RPMI8226 (cell line): Measurements from ENCODE around the gene ATP6V1A.

ENCODE experiments used
- DNase-seq: peaks from one replicate; pipeline ENCODE4 v3.0.0-alpha.2; 2015

Gene ATP6V1A

DNA sequence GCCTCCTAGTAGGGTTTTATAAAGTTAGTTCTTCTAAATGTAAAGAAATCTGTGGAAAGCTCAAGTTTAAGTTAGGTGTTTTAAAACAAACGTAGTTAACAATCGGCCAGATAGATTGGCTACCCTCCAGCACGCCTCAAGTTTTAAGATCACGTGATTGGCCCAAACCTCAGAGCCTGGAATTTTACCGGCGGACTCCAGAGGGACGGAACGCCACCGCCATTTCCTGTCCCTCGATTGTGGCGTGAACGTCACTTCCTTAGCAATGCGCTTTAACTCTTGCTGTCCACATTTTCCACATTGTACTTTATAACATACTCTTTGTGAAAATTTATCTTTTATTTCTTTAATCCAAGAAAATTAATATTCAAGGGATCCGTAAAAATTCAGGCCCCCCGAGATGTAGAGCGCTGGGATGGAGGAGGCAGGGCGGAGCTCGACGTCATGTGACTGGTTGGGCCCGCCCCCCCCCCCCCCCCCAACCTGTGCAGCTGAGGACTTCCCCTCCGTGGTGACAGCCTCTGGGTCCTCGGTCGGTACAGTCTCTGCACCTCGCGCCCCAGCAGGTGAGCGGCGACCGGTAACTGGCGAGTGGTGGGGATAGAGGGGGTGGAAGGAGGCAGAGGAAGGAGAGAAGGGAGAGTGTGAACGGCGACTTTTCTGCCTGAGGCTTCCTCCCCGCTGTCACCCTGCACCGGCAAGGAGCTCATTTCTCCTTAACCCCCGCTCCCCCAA, at the start of gene ATP6V1A:
ATP6V1A (plus strand) TSS at position 488 of the 735 bp plus-strand sequence. CDS start 31,719 bp downstream, outside the sequence.
- peak; percentile 96 for DNase-seq

DNA sequence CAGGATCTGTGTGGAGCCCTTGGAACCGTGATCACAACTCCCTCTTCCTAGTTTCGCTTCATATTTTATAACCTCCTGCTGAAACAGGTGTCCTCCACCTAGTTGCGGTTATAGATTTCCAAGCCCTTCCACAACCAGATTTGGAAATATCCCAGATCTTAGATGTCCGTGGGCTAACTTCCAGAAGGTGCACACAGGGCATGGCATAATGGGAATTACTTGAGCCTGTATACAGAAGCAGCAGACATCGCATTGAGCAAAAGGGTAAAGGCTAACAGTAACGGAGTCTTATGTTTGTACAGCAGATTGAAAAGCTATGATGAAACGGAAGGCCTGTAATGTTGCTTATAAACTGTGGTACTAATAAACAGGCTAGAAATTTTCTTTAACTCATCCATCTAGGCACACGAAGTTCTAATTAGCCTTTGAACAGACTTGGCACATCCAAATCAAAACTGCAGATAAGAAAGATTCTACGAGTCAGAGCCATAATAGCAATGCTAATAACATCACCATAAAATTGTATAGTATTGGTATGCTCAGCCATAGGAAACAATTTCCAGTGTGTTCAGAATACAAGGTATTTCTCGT, 49.2 kb upstream of the ATP6V1A start:
- DNase-seq, result peak; percentile 20

- DNase-seq, result no peak
Observed at GRCh38 chr3:113698213-113698742, 48.6 kb upstream of the ATP6V1A start.

DNA sequence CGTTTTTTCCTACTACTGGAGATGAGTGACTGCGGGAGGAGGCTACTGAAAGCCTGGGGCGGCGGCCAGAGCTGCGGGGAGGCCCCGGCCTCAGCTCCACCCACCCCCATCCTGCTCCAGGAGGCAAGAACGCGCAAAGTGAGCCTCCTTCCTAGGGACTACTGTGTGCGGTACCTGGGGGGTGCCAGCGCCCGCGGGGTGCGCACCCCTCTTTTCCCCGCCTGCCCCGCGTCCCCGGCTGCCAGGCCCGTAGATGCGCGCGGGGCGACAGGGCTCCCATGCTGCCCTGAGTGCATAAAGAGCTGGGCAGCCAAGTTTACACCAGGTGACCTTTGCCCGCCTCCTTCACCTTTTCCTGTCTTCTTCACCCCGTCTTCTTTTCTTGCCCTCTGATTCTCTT, 47.9 kb upstream of the ATP6V1A start:
- peak; percentile 29 for DNase-seq

GRCh38 chr3:113707835-113708234, 39.0 kb upstream of the ATP6V1A start:
- no peak for DNase-seq

DNA sequence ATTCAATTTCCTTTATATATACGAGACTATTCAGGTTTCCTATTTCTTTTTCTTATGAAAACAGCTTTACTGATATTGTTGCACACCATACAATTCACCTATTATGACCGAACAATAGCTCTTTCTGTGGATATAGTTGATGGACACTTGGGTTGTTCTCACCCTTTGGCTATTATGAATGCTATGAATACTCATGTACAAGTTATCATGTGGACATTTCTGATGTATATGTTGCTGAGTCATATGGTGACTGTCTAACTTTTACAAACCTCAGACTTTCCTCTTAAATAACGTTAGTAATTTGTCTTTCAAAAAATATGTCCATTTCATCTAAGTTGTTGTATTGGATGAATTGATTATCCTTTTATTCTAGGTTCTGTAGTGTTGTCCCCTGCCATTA, 34.7 kb upstream of the ATP6V1A start:
- DNase-seq, result no peak

GRCh38 chr3:113714702-113715101, 32.1 kb upstream of the ATP6V1A start:
- no peak for DNase-seq

- no peak for DNase-seq
Observed at GRCh38 chr3:113717308-113717707, 29.5 kb upstream of the ATP6V1A start.

GRCh38 chr3:113717818-113718217, 29.0 kb upstream of the ATP6V1A start:
- no peak for DNase-seq

- DNase-seq, result no peak
Observed at GRCh38 chr3:113719294-113719693, 27.5 kb upstream of the ATP6V1A start.

DNA sequence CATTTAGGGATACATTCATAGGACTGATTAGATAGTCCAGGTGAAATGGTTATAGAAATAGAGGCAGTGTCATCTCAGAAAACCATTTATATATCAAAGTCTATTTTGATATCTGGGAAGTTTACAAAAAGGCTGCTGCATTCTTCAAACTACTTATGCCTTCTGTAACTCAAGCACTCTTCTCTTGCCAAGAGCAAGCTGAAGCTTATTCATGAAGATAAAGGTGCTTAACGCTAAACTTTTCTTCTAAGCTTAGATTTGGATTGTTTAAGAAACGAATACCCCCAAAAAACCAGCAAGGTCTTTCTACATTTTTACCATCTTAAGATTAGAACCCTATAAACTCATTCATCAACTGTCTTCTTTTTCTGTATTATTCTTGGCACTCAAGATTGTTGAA, 27.1 kb upstream of the ATP6V1A start:
- no peak for DNase-seq

DNA sequence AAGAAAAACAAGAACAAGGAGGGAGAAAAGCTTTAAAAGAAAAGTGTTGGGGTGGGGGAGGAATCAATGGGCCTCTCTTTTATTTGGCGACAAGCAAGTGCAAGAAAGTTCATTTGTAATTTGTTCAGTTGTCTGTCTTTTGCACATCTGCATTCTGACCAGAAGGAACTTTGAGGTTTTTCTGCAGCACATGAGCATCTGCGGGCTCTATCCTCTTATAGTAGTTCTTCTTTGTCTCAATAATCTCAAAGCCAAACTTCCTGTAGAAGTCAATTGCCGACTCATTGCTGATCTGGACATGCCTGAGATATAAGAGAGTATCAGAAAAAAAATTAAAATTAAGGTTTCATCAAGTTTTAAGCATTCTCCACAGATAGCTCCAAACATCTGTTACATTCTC, 25.2 kb upstream of the ATP6V1A start:
- no peak for DNase-seq

DNA sequence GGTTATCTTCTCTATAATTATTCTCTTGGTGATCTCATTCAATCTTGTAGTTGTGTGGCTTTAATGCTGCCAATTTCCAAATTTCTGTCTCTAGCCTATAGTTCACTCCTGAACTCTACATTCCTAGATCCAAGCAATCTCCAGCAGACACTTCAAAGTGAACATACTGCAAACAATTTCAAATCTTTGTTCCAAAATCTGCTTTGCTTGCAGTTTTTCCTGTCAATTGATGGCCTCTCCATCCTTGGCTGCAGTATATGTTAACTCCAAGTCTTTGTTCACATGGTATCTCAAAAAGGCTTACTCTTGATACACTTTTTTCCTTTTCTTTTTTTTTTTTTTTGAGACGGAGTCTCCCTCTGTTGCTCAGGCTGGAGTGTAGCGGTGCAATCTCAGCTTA, 18.2 kb upstream of the ATP6V1A start:
- DNase-seq, result no peak

- DNase-seq, result no peak
Observed at GRCh38 chr3:113730550-113730949, 16.3 kb upstream of the ATP6V1A start.

DNA sequence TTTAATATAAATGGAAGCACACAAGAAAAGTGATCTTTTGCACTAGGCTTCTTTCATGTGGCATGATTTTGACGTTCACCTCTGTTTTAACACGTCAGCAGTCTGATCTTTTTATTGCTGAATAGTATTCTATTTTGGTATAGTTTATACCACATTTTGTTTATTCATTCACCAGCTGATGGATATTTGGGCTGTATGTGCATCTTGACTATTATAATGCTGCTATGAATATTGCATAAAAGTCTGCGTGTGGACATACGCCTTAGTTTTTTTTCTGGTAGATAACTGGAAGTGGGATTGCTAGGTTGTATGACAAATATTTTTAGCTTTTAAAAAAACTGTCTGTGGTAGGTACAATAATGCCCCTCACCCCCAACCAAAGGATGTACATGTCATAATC, 15.1 kb upstream of the ATP6V1A start:
- no peak for DNase-seq

DNA sequence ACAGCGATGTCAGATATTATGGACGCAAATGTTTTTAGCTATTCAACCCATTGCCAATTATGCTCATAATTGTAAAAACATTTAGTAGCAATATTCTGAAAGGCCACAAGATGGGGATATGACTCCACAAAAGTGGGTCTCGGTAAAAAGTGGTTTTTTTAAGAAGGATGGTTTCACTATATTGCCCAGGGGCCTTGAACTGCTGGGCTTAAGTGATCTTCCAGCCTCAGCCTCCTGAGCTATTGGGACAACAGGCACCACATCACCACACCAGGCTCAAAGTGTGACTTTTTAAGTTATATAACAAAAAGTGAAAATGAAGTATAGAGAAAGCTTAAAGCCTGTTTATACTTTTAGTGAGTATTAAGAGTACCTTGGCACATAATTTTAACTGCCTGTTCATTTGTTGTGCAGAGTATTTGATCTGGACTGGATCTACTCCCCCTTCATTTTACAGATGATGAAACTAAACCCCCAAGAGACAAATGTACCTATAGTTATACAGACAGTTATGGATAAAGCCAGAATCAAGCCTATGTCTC, 10.2 kb upstream of the ATP6V1A start:
- peak; percentile 69 for DNase-seq

DNA sequence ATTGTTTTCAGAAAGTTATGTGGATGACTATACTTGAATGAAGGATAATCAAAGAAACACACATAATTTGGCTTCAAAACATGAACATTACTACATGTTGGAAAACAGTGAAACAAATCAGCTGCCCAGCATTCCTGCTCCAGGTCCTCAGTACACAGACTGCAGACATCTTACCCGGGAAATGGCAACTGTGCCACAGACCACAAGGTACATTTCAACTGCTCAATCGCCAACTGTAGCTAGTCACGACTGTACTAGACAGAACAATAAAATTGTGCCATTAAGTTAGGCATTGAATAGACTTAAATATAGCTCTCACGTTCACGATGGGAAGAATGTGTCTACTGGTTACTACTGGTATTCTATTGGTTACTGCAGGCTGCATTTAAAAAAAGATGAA, 5.7 kb upstream of the ATP6V1A start:
- DNase-seq, result no peak

DNA sequence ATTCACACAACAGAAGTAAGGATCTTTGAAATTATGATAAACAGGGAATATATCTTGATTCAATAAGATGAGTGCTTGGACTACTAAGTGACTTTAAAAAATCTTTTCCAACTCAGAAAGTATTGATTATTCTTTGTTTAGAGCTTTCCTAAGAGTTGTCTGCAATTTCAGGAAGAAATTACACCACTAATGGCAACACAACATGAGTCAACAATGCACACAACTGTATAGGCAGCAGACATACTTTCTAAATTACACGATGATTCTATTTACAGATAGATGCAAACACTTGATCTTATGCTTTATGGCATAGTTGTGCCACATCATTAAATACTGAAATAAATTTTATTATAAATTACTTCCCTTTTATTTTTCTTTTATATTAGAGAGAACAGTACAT, 5.2 kb upstream of the ATP6V1A start:
- no peak for DNase-seq

- no peak for DNase-seq
Observed at GRCh38 chr3:113743006-113743630, 3.7 kb upstream of the ATP6V1A start.

DNA sequence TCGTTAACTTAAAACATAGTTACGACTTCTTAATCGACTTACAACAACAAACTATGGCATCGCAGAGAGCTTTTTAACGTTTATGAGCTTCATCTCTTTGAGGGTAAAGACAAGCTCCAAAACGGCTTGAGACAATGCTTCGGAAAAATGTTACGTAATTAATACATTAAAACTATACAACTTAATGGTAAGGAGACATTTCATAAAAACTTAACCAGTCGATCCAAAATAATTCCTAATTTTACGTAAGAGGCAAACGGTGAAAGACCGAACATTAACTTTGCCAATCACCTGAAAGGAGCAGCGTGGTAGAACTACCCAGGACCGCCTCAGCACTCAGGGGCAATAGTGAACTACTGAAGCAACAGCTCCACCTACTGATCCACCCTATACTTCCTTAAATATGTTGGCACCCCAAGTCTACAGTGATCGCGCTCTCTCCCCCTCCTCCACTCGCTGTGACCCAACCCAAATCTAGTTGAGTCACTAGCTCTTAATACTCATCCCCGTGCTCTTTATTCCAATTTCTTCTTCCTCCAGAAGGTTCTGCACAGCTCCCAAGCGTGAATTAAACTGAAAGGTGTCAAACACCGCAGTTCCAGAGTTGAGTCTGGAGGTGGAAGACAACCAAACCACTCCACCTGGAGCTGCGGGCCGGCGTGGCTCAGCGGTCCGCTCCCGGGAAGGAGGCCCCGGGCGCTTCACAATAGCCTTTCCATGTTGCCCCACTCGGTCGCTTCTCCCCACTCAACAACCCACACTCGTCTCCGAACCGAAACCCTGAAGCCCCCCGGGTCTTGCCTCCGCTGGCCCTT, 1.7 kb upstream of the ATP6V1A start:
- peak; percentile 88 for DNase-seq

GRCh38 chr3:113745756-113746547, 883 bp upstream of the ATP6V1A start, which contains the start of gene NAA50:
Gene NAA50 (minus strand): TSS chr3:113746249. CDS start chr3:113745949, 300 bp downstream.
- DNase-seq, result peak; percentile 93
